ENCODE measurements around the gene DUSP10. TPM values are rescaled to one million over a fixed set of nuclear protein-coding genes. Genes with fewer than 3 reads are reported as not detected.

Gene DUSP10
- total and polyA plus RNA-seq, 5 donors, result 4.6 to 5.1 (median 4.8) TPM

GRCh38 chr1:221778535-221779142 is 36.8 kb upstream of the DUSP10 start:
- ATAC-seq, result peak in 1 of 2 donors; percentile 29
- H3K4me1 ChIP-seq (ENCODE audit: control insufficient read depth, insufficient read depth, low read length), result no peaks in the 10 kb centered on the region
- intact Hi-C loops (cut with DNase I), result no loop called here
- no peak overlapping the region for H3K4me3 ChIP-seq (ENCODE audit: low read length)
- no peak overlapping the region for H3K27ac ChIP-seq (ENCODE audit: low read length)
- H3K27me3 ChIP-seq (ENCODE audit: control insufficient read depth, insufficient read depth), result no peaks in the 10 kb centered on the region
- no peaks in the 10 kb centered on the region for H3K9me3 ChIP-seq (ENCODE audit: control insufficient read depth, low read length)
- DNase-seq, result no peak
- 80% methylated on average over 8 of the region's 8 CpGs for WGBS

DNA sequence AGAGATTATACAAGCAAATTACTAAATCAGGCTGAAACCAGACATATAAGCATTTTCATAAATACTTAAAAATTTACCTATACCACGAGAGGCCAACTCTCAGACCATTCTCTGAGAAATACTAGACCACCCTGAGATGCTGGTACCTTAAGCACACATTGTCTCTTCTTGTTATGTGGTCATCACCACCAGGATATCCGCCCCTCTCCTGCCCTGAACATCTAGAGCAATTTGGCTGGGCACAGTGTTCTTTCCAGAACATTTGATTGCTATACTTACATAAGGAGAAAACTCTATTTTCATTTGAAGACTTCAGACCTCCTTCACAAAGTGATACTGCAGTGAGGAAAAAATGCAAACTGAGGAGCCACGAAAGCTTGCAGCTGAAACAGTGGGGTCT is 36.2 kb upstream of the DUSP10 start:
- intact Hi-C loops (cut with DNase I), result no loop called here
- H3K27ac ChIP-seq (ENCODE audit: low read length), result no peak overlapping the region
- 84% methylated on average over 3 of the region's 3 CpGs for WGBS

GRCh38 chr1:221777431-221778072 is 35.7 kb upstream of the DUSP10 start:
- Histone ChIP-seq H3K27me3 (ENCODE audit: control insufficient read depth, insufficient read depth) (no peaks in the 10 kb centered on the region), H3K4me3 (ENCODE audit: low read length) (no peak overlapping the region), H3K4me1 (ENCODE audit: control insufficient read depth, insufficient read depth, low read length) (no peaks in the 10 kb centered on the region), H3K27ac (ENCODE audit: low read length) (no peak overlapping the region), H3K9me3 (ENCODE audit: control insufficient read depth, low read length) (no peaks in the 10 kb centered on the region)
- intact Hi-C loops (cut with DNase I), result no loop called here
- no peak for ATAC-seq
- no peak for DNase-seq
- WGBS, result 86% methylated on average over 8 of the region's 8 CpGs

More for the DNA sequence above, 36.2 kb upstream of the DUSP10 start:
- ATAC-seq (no peak), DNase-seq (no peak)
- Histone ChIP-seq H3K4me1 (ENCODE audit: control insufficient read depth, insufficient read depth, low read length) (no peaks in the 10 kb centered on the region), H3K4me3 (ENCODE audit: low read length) (no peak overlapping the region), H3K27me3 (ENCODE audit: control insufficient read depth, insufficient read depth) (no peaks in the 10 kb centered on the region), H3K9me3 (ENCODE audit: control insufficient read depth, low read length) (no peaks in the 10 kb centered on the region)

DNA sequence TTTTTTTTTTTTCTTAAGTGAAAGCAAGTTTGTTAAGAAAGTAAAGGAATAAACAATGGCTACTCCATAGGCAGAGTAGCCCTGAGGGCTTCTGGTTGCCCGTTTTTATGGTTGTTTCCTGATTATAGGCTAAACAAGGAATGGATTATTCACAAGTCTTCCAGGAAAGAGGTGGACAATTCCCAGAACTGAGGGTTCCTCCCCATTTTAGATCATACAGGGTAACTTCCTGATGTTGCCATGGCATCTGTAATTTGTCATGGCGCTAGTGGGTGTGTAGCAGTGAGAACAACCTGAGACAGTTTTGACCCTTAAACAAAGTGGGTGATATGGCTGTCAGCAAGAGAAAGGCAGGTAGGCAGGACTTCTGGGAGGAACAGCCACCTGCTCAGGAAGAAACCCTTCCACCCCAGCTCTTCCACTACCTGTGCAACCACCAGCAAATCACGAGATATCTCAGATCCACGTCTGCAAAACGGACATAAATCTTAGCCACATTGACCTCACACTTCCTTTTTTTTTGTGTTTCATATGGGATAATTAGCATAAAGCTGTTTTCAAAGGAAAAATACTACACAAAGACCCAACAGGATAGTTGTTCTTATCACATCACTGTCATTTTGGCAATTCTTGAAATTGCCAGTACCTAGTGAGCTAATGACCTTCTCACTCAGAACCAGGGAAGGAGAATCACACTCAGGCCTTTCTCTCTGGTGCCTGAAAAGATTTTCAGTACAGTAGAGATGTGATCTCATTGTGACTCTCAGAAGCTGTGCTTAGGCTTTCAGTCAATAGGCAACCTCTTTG is 34.8 kb upstream of the DUSP10 start:
- H3K9me3 ChIP-seq (ENCODE audit: control insufficient read depth, low read length), result no peaks in the 10 kb centered on the region
- H3K27me3 ChIP-seq (ENCODE audit: control insufficient read depth, insufficient read depth), result no peaks in the 10 kb centered on the region
- intact Hi-C loops (cut with DNase I), result no loop called here
- no peak overlapping the region for H3K27ac ChIP-seq (ENCODE audit: low read length)
- no peak overlapping the region for H3K4me3 ChIP-seq (ENCODE audit: low read length)
- DNase-seq (no peak), ATAC-seq (no peak)
- WGBS, result 61% methylated on average over 5 of the region's 5 CpGs
- H3K4me1 ChIP-seq (ENCODE audit: control insufficient read depth, insufficient read depth, low read length), result no peaks in the 10 kb centered on the region

GRCh38 chr1:221775206-221775605 is 33.3 kb upstream of the DUSP10 start:
- no peak overlapping the region for H3K4me3 ChIP-seq (ENCODE audit: low read length)
- DNase-seq (no peak), ATAC-seq (no peak)
- no peaks in the 10 kb centered on the region for H3K9me3 ChIP-seq (ENCODE audit: control insufficient read depth, low read length)
- H3K27ac ChIP-seq (ENCODE audit: low read length), result no peak overlapping the region
- H3K4me1 ChIP-seq (ENCODE audit: control insufficient read depth, insufficient read depth, low read length), result no peaks in the 10 kb centered on the region
- H3K27me3 ChIP-seq (ENCODE audit: control insufficient read depth, insufficient read depth), result no peaks in the 10 kb centered on the region
- intact Hi-C loops (cut with DNase I), result no loop called here
- 90% methylated on average over 4 of the region's 4 CpGs for WGBS

DNA sequence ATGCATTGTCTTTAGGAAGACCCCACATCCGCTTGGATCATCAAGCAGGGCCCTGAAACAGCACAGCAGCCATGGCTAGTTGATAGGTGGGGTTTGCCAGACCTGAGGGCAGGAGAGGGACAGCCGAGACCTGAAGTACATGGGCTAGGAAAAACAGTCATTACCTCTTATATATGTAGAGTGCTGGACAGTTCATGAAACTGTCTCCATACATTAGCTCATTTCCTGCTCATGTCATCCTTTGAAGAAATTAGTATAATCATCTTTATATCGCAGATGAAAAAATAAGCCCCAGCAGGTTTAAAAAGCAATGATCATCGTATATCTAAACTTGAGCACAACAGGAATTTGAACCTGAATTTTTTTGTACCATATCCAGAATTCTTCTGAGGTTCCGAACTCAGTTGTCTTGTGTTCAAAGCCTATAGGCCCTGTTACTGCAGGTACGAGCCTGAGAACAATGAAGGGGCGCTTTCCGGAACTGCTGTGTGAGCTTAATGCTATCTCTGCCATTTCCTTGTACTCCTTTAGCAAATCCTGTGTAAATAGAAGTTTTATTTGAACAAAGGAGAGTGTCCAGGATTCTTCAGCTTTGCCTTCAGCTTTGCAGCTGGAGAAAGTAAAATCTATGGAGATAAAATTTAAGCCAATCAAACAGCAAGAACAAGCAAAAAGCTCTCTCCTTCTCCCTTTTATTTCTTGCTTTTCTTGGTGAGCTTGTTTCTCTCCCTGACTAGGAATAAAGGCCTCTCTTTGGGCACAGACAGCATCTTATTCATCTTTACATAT is 32.4 kb upstream of the DUSP10 start:
- DNase-seq, result no peak
- Histone ChIP-seq H3K27me3 (ENCODE audit: control insufficient read depth, insufficient read depth) (no peaks in the 10 kb centered on the region), H3K27ac (ENCODE audit: low read length) (no peak overlapping the region), H3K4me1 (ENCODE audit: control insufficient read depth, insufficient read depth, low read length) (no peaks in the 10 kb centered on the region), H3K9me3 (ENCODE audit: control insufficient read depth, low read length) (no peaks in the 10 kb centered on the region), H3K4me3 (ENCODE audit: low read length) (no peak overlapping the region)
- WGBS, result 80% methylated on average over 8 of the region's 8 CpGs
- peak in 1 of 2 donors; percentile 64 for ATAC-seq
- intact Hi-C loops (cut with DNase I), result no loop called here

GRCh38 chr1:221773383-221773782 is 31.5 kb upstream of the DUSP10 start:
- DNase-seq, result no peak
- 82% methylated on average over 2 of the region's 2 CpGs for WGBS
- no peak for ATAC-seq
- Histone ChIP-seq H3K4me3 (ENCODE audit: low read length) (no peak overlapping the region), H3K4me1 (ENCODE audit: control insufficient read depth, insufficient read depth, low read length) (no peaks in the 10 kb centered on the region), H3K27ac (ENCODE audit: low read length) (no peak overlapping the region), H3K27me3 (ENCODE audit: control insufficient read depth, insufficient read depth) (no peaks in the 10 kb centered on the region), H3K9me3 (ENCODE audit: control insufficient read depth, low read length) (no peaks in the 10 kb centered on the region)
- intact Hi-C loops (cut with DNase I), result no loop called here

GRCh38 chr1:221772117-221772516 is 30.2 kb upstream of the DUSP10 start:
- intact Hi-C loops (cut with DNase I), result no loop called here
- Histone ChIP-seq H3K27ac (ENCODE audit: low read length) (no peak overlapping the region), H3K27me3 (ENCODE audit: control insufficient read depth, insufficient read depth) (no peaks in the 10 kb centered on the region), H3K9me3 (ENCODE audit: control insufficient read depth, low read length) (no peaks in the 10 kb centered on the region), H3K4me3 (ENCODE audit: low read length) (no peak overlapping the region), H3K4me1 (ENCODE audit: control insufficient read depth, insufficient read depth, low read length) (no peaks in the 10 kb centered on the region)
- ATAC-seq (no peak), DNase-seq (no peak)
- WGBS, result 73% methylated on average over 3 of the region's 3 CpGs

DNA sequence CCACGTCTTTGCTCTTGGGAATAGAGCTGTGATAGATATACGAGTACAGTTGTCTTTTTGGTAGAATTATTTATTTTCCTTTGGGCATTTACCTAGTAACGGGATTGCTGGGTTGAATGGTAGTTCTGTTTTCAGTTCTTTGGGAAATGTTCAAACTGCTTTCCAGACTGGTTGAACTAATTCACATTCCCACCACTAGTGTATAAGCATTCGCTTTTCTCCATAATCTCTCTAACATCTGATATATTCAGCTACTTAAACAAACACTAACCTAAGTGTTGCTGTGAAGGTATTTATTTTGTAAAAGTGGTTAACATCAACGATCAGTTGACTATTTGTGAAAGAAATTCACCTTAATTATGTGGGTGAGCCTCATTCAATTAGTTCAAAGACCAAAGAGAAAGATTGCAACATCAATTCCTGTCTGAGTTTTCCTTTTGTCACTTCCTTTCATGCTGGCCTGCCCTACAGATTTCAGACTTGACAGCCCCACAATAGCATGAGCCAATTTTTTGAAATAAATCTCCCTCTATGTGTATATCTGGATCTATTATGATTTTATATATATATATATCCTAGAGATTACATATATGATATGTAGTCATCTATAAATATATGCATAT is 26.7 kb upstream of the DUSP10 start:
- Histone ChIP-seq H3K27ac (ENCODE audit: low read length) (no peak overlapping the region), H3K27me3 (ENCODE audit: control insufficient read depth, insufficient read depth) (no peaks in the 10 kb centered on the region), H3K4me3 (ENCODE audit: low read length) (no peak overlapping the region), H3K4me1 (ENCODE audit: control insufficient read depth, insufficient read depth, low read length) (no peaks in the 10 kb centered on the region), H3K9me3 (ENCODE audit: control insufficient read depth, low read length) (no peaks in the 10 kb centered on the region)
- DNase-seq (no peak), ATAC-seq (no peak)
- WGBS, result 81% methylated on average over 5 of the region's 5 CpGs
- intact Hi-C loops (cut with DNase I), result no loop called here

DNA sequence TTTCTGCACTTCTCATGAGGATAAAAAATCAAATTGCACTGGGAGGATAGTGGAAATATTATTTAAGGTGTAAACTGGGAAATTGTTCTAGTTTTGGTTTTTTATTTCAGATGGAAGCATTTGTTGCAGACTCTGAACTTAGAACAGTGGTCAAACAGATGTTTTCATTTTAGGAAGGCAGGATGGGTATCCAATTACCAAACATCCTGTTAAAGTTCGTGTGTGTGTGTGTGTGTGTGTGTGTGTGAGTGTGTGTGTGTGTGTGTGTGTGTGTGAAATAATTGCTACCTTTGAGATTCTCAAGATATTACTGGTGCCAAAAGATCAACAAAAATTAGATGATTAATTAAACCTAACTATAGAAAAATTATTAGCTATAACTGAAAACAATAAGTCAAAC is 24.3 kb upstream of the DUSP10 start:
- intact Hi-C loops (cut with DNase I), result no loop called here
- no peak for ATAC-seq
- 22% methylated on average over 1 of the region's 1 CpG for WGBS

More for the DNA sequence above, 24.3 kb upstream of the DUSP10 start:
- Histone ChIP-seq H3K9me3 (ENCODE audit: control insufficient read depth, low read length) (no peaks in the 10 kb centered on the region), H3K27me3 (ENCODE audit: control insufficient read depth, insufficient read depth) (no peaks in the 10 kb centered on the region), H3K4me3 (ENCODE audit: low read length) (no peak overlapping the region), H3K4me1 (ENCODE audit: control insufficient read depth, insufficient read depth, low read length) (no peaks in the 10 kb centered on the region), H3K27ac (ENCODE audit: low read length) (no peak overlapping the region)
- no peak for DNase-seq

Measured in right cardiac atrium (tissue), 5 donors.